Occipital lobe (tissue), 2 donors: Measurements from ENCODE around the gene CELF4. TPM values are rescaled to one million over a fixed set of nuclear protein-coding genes. Genes with fewer than 3 reads are reported as not detected.

Experiments
- DNase-seq: peaks from one replicate; lab custom pipeline; 2025; lab: John Stamatoyannopoulos, UW
- total RNA-seq: library from RNA; depleted of rRNA; stranded (reverse); fragments of >200 nt; gene quantifications from one replicate; pipeline ENCODE4 v1.2.3, GENCODE V29; 2014

Gene CELF4
- total RNA-seq, 1 donor from 2014 or later, result 60.7 TPM

GRCh38 chr18:37497853-37498518 lies 67.6 kb downstream of the CELF4 start:
- no peak for DNase-seq

GRCh38 chr18:37496568-37496967 lies 69.0 kb downstream of the CELF4 start:
- no peak for DNase-seq

GRCh38 chr18:37495354-37495753 lies 70.2 kb downstream of the CELF4 start:
- DNase-seq, result no peak

GRCh38 chr18:37494406-37494805 lies 71.2 kb downstream of the CELF4 start:
- DNase-seq, result no peak

DNA sequence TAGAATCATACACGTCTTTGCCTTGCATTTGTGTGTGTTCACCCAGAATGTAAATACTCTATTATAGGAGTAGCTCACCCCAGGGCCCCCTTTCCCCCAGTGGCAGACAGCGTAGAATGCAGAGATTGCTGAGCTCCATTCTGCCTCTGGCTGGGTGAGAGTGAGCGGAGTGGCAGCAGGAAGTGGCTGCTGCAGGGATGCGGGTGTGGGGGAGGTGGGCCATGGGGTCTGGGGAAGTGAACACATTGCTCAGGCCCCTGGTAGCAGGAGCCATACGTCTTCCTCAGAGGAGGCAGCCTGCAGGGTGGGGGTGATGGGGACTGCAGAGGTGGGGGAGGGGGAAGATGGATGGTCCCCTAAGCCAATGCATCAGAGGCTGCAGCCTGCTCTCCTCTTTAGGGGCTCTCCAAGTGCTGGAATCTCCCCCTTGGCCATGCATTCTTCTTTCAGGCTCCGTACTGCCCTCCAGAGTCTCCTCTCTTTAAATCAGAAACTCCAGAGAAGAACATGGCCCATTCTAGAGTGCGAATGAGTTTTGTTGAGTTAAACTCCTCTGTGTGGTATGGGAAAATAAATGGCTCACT lies 72.2 kb downstream of the CELF4 start:
- DNase-seq, result no peak

GRCh38 chr18:37492952-37493351 lies 72.6 kb downstream of the CELF4 start:
- DNase-seq, result no peak

- DNase-seq, result no peak
Observed at GRCh38 chr18:37491526-37491925, 74.1 kb downstream of the CELF4 start.

DNA sequence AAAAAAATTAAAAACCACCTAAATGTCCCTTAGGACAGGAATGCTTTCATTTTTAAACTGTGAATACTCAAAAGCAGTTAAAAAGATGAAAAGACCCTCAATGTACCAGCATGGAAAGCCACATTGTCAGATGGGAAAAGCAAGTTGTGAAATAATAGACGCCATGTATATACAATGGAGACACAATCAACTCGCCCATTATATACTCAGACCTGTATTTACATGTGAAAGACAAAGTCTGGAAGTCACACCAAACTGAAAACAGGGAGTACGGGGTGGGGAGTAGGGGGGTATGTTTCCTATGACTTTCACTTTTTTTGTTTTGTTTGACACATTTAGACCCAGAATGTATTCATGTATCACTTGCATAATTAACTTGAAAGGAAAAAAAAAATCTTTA lies 75.6 kb downstream of the CELF4 start:
- no peak for DNase-seq

DNA sequence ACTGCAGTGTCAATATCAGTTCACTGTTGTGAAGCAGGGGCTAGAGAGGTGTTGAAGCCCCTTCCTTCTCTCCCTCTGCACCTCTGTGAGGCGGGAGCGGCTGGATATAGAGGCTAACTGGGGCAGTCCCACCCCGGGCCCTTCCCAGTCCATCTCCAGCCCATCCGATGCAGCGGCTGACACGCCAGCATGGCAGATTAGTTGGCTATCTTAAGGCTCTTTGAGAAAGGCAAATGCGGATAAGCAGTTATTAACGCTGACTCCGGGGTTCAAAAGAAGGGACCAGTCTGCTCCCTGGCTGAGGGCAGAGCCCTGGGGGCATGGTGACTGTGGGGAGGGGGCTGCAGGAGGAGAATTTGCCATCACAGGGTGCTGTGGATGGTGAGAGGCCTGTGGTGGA lies 76.6 kb downstream of the CELF4 start:
- DNase-seq, result no peak

- no peak for DNase-seq
Observed at GRCh38 chr18:37487400-37487867, 78.2 kb downstream of the CELF4 start.

DNA sequence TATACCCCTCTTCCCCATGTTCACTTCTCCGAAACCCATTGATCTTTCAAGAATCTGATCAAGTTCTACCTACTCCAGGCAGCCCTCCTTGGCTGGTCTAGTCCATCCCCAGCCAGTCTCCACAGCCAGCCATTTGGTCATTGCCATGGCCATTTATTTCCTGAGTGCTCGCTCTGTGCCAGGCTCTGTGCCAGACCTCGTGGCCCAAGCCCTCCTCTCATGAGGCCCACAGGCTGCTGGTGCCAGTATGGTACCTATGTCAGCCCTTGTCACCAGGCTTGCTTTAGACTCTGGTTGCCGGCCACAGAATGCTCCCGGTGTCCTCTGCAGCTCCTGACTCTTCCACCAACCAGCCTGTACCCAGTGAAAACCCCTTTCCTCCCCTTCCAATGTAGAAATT lies 78.8 kb downstream of the CELF4 start:
- no peak for DNase-seq

- peak; percentile 35 for DNase-seq
Observed at GRCh38 chr18:37484983-37485834, 80.4 kb downstream of the CELF4 start.

GRCh38 chr18:37483984-37484819 lies 81.4 kb downstream of the CELF4 start:
- DNase-seq, result no peak

DNA sequence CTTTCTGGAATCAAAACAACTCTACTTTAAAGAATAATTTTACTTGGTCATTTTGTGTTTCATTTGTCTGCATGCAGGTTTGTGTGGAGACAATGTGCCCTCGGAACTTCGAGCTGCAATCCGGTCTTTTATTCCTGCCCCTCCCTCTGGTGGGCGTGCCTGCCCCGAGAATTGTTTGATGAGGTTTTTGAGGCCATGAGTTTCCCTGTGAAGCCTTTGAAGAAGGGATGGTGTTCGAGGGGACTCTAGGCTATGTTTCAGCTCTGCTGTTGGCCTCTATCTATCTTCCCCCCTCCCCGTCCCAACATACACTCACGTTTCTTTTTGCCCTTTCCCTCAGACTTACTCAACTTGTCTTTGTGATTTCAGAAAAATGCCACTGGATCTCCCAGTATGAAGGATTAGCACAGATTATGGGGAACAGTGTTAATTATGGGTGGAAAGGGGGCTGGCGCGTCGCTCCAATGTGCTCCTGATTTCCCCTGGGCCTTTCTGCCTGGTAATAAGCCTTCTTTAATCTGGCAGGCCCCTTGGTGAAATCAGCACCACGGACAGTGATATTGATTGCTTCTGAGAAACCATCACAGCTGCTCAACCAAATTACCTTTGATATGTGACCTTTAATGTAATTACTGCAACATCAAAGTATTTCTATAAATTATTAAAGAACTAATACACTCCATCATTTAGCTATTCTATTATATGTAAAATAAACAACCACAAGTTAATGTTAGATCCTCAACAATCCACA lies 82.2 kb downstream of the CELF4 start:
- no peak for DNase-seq

- no peak for DNase-seq
Observed at GRCh38 chr18:37482433-37482832, 83.2 kb downstream of the CELF4 start.

- DNase-seq, result no peak
Observed at GRCh38 chr18:37482002-37482401, 83.6 kb downstream of the CELF4 start.

GRCh38 chr18:37481491-37481890 lies 84.1 kb downstream of the CELF4 start:
- DNase-seq, result no peak

DNA sequence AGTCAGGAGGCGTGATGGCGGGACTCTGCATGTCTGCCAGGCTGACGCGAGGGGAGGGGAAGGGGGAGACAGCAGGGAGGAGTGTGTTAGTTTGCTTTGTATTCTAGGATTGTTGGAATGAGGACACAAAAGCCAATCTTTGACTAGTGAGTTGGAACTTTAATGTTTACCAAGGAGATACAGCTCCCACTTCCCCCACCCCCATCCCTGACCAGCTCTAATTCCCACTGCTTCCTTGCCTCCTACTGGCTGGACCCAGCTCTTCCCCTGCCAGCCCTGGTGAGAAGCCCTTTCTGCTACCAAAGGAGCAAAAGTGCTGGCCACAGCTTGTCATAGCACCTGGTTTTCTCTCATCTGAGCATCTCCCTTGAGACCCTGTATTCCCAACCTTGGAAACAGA lies 84.5 kb downstream of the CELF4 start:
- DNase-seq, result no peak

GRCh38 chr18:37476611-37477295 lies 88.8 kb downstream of the CELF4 start:
- DNase-seq, result no peak

- DNase-seq, result no peak
Observed at GRCh38 chr18:37476182-37476581, 89.4 kb downstream of the CELF4 start.
